Measurements from ENCODE around the gene ARAP2.
"Not testable (repeated sequence)": the region's sequence is repeated elsewhere in the genome, so short reads cannot be mapped to it uniquely, and the experiment has no call there.

Gene ARAP2

DNA sequence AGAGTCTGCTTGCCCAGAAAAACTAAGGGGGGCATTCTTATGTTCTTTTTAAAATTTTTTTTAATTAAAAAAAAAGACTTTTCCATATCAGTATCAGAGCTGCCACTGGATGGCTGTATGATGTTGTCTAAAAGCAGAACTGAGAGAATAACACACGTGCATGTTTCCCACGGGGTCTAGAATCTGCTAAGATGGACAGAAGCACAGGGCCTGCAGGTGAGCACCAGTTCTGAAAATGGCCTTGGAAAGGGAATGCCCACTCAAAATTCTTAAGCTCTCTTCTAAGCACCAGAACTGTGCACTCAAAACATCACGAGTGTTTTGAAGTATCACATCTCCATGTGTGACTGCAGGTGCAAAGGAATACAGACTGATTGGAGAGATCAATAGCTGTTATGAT, 61.1 kb downstream of the ARAP2 start:
- DNase-seq, result no peak

DNA sequence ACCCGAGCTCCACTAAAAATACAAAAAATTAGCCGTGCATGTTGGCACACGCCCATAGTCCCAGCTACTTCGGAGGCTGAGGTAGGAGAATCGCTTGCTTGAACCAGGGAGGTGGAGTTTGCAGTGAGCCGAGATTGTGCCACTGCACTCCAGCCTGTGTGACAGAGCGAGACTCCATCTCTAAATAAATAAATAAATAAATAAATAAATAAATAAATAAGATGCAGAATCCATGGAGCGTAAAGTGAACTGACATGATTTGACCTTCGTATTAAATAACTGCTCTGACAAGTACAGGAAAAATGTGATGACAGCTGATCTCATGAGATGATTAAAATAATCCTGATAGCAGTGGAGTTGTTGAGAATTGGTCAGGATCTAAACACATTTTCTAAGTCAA, 62.0 kb downstream of the ARAP2 start:
- DNase-seq, result not testable (repeated sequence)

DNA sequence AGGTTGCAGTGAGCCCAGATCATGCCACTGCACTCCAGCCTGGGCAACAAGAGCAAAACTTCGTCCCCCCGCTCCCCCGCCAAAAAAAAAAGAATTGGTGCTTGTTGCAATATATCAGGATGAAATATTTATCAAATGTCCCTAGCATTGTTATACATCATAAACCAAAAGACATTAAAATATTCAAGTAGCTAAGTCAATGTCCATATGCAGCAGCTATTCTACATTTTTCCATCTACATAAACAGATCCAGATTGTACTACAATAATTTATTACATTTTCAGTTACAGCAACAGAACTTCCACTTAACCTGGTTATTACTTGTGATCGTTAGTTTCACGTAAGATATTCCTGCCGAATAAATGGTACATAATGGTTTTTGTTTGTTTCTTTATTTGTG, 64.1 kb downstream of the ARAP2 start:
- no peak for DNase-seq

DNA sequence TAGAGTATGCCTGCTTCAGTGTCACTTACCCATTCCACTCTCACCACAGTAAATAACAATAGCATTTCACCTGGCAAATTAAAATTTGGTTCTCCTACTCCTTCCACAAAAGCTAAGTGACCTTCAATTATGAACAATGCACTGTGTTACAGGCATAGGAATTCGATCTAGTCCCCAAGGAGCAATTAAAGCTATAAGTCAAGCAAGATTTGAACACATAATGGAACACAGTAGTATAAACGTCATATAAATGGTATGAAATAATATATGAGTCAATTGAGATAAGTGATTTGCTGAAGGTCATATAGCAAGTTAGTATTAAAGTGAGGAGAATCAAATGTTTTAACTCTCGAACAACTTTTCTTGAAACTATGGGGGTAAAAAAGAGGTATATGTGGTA, 65.8 kb downstream of the ARAP2 start:
- no peak for DNase-seq

DNA sequence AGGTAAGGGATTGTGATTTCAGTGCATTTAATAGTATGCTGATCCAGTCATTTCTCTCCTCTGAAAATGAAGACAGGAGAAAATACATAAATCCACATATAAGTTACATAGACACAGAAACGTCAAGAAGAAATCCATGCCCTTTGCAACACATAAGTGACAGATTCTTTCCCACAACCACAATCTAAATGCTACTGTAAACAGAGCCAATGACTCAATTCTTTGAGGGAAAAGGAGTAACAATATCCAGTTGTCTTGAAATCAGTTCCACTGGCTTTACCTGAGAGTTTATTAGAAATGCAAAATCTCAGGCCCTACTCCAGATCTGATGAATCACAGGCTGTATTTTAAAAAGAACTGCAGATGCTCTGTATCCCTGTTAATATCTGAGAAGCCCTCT, 66.4 kb downstream of the ARAP2 start:
- no peak for DNase-seq

DNA sequence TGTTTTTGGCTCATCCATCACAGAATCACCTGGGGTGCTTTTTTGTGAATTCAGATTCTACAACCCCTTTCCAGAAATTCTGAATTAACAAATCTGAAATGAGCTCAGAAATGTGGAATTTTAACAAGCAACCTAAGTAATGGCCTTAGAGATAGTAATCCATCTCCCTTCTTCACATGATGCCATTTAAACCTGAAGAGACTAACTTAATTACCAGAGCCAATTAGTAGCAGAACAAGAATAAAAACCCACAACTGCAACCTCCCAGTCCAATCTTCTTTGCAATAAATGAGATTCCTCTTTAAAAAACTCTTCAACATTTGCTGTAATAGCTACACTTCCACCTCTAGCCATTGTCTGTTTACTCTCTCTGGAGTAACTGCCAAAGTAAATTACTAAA, 69.7 kb downstream of the ARAP2 start:
- DNase-seq, result no peak

DNA sequence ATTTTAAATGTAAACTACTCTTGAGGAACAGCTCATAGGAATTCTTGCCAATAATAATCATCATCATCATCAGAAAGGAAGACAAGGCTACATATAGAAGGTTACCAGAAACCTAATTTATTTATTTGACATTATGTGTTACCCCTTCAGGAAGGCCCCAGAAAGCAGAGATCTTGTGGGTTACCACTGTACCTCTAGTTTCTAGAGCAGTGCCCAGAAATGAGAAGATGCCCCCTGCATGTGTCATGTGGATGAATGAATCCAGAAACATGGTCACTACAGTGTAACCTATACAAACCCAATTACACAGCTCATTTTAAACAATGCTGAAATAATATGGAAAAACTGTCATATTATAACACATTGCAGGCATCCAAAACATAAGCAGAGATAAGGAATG, 70.4 kb downstream of the ARAP2 start:
- no peak for DNase-seq

DNA sequence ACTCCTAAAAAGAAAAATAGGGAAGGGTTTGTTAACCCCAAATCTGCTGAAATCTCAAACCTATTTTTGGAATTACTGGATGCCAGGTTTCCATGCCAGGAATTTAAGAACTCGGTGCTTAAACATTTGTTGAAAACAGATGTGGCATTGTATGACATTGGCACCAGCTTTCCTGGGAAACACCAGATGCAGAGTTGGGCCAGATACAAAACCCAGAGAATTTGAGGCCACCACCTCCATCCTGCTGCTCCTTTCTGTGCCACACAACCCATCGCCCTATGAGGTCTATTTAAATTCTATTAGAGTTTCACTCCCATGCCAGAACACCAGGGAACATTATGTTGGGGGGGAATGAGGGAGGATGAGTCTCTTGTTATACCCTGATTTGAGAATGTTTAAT, 71.7 kb downstream of the ARAP2 start:
- no peak for DNase-seq

DNA sequence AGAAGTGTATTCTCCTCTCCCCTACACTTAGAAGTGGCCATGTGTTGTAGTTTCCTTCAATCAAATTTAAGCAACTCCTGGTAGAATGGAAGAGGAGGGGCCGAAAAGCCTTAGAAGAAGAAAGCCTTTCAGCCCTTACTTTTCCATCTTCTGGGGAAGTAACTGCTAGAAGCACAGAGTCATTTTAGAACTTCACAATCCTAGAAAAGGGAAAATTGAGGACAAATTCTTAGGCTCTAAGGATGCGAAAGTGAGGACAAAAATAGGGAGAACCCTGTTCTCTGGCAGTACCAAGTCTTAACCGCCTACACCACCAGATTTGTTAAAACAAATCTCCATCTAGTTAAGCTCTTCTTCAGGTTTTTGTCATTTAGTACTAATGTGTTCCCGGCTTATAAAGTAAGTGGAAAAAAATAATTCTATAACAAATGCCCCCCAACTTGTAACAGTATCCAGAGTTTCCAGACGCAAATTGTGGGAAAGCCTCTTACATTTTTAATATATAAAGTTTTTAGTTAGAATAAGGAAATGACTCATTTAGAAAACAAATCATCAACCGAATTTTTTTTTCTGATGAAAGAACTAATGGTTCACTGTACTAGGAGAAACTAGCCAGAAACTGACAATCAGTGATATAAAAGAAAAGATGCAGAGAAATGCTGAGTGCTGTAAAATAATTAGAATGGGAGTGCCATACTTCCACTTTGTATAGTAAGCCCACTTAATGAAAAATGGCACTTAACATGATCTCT, 76.0 kb downstream of the ARAP2 start:
- no peak for DNase-seq

DNA sequence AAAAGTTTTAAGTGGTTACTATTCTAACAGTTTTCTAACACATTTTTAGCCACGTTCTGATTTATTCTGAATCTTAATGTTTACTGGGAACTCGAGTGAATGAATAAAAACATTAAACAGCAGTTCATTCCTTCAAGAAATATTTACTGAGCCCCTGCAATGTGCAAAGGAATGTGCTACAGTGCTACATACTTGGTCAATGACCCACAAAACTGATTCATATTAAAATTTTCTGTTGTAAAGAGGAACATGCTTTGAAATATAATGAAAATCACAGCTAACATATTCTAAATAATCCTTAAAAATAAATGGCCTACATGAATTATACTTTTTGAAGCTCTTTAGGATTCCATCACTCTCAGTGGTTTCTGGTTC, 78.7 kb downstream of the ARAP2 start:
- DNase-seq, result no peak

DNA sequence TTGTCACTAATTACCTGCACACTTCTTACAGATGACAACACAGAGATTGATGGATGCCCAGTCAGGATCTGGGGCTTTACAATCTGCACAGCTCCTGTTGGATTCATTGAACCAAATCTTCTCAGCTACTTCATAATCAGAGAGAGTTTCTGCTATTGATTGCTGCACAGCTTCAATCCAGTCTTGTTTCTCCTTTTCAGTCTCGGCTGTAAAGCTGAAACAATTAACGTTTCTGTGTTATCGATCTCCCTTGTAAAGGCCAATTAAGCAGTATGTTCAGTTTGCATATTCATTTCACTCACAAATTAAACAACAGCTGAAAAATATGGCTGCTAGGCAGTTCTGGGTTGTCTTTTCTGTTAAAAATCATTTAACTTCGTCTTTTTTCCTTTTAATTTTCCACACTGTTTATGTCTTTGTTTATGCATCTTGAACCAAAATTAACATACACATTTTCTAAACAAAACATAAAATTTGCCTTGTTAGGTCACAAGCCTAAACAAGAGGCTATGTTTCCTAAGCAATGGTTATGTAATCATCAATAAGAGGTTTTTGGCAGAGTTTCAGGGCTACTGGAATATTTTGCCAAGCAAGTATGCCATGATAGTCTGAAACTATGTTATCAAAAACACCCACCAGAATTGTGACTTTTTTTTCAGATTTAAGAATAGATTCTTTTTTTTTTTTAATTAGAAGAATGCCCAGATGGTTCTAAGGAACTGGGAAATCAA, 79.2 kb downstream of the ARAP2 start:
- no peak for DNase-seq

DNA sequence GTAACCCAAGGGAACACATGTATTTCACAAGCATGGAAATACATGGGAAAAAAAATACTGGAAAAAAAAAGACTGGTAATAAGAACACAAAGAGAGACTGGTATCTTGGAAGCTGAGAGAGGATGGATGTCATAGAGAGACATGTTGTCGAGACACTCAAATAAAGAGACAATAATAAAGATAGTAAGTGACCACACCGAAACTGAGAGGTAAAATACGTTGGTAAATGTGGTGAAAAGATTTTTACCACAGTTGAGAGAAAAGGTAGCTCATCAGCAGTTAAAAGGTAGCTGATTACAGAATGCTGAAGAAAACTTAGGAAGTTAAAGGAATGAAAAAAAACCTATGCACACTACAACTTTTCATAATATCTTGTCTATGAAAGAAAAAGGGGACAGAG, 81.1 kb downstream of the ARAP2 start:
- no peak for DNase-seq

DNA sequence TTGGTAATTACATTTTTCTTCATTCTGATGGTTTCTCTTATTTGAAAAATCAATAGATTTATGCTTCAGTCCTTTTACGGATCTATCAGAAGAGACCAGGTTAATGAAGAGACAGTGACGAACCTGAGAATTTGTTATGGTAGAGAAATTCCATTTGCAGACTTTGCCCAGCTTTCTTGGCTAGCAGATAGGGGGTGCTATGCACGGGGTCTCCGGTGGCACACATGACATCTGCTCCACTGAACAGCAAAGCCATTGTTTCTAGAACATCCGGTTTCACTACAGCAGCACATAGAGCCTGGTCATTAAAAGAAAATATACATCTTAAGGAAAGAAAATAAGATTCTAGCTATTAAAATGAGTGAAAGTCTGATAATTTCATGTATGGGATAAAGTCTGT, 85.1 kb downstream of the ARAP2 start:
- no peak for DNase-seq

DNA sequence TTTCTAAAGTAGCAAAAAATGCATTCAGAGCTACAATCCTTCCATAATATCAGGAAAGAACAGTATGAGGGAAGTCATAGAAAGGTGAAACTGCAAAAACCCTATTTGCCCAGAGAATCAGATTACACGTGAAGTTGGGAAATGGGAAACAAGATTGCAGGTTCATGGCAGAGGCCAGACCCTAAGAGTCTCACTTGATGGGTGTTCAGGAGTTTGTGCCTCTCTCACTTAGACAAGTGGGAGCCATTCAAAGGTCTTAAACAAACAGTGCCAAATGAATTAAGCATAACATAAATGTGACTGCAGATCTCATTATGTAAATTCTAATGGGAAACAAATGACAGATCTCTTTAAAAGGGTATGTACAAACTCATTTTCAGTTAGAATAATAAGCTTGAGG, 91.6 kb downstream of the ARAP2 start:
- DNase-seq, result no peak

DNA sequence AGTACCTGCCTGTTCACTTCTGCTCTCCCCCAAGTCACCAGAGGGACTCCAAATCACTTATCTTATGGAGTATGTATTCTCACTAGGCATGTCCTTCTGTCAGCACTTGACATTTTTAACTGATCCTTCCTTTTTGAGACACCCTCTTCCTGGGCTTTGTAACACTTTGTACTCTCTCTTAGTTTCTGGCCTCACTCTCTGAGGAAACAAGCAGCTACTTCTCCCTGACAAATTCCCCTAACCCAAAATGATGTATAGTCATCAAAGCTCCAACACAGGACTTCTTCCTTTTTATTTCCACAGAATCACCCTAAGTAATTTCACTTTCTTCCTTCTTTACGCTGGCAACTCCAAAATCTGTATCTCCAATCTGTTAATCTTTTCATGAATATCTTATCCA, 101.8 kb downstream of the ARAP2 start:
- no peak for DNase-seq

DNA sequence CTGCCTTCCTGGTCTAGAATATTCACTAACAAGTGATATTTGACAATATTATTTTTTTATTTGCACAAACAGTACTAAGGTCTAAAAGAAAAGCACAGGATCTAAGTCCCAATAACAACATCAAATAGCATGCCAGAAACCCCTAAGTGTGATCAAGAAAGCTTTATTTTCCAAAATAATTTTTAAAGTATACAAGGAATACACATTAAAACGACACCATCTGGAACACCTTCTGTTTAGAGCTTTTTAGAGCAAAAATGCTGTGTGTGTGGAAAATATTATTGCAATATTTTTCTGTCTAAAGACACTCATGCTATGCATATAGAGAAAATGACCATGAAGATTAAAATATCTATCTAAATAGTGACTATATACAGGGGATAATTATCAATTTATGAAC, 103.1 kb downstream of the ARAP2 start:
- no peak for DNase-seq

DNA sequence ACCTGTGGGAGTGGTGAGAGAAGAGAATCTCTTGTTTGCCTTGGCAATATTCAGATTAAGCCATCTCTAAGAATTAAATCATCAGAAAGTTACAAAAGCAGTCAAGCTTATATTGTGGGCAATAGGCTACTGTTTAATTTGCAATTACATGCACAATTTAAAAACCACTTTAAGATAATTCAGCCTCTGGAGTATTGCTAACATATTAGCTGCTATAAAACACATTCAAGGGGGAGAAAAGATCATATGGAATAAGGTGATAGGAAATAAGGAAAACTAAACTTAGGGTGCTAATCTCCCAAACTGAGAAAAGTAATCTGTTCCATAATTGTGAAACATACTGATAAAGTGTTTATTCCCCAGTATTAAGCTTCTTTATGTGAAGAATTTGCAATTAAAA, 103.9 kb downstream of the ARAP2 start:
- DNase-seq, result no peak

DNA sequence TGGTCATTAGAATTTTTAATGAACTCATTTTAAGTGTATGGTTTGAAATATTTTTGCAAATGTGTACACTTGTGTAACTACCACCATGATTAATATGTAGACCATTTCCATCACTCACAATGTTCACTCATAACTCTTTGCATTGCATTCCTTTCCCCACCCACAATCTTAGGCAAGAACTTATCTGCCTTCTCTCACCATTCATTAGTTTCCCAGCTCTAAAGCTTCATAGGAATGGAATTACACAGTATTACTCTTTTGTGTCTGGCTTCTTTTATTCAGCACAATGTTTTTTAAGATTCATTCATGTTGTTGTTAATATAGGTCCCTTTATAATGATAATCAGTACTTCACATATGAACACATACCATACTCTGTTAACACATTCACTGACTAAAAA, 106.1 kb downstream of the ARAP2 start:
- no peak for DNase-seq

DNA sequence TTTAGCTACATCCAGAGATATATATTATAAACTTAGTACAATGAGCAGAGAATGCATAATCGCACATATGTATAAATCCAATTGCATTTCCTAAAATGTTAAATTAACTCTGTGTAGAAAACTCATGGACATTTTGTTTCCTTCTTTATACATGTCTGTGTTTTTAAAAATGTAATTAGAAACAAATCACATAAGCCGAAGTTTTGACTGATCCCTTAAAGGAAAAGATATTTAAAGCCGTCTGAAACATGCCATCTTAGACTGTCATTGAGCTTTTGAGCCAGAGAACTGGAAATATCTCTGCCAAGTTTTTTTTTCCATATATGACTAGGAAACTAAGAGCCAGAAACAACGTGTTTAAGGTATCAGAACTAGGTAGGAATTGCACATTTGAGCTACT, 107.0 kb downstream of the ARAP2 start:
- no peak for DNase-seq

DNA sequence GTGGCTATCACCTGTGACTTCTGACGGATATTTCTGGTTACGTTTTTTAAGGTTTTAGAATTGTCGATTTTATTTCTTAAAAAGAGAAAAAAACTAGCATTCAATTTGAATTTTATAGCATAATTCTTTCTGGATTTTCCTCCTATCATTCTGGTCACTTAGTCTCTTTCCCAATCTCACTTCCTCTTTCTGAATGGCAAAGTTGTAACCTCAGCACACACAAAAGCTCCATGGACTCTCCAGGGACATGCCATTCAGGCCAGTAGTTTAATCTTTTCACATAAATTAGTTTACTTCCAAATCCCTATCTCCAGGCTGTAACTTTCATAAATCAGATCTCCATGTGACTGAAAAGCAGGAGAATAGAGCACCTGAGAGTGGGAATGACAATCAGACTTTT, 110.7 kb downstream of the ARAP2 start:
- no peak for DNase-seq

DNA sequence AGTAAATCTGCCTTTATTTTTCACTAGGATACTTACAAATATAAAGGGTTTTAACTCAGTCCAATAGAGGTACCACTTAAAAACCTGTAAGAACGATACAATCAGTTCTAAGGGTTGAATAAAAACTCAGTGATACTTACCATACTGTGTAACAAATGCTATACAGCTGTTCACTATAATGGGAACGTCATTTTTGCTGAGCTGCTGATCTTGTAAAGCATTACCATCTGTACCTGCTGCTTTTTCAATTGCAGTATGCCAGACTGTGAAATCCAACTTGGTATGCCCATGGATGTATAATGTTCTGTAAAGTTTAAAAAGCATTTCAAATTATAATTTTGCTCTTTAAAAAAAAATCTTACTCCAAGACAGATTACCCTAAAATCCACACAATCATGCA, 111.2 kb downstream of the ARAP2 start:
- no peak for DNase-seq

DNA sequence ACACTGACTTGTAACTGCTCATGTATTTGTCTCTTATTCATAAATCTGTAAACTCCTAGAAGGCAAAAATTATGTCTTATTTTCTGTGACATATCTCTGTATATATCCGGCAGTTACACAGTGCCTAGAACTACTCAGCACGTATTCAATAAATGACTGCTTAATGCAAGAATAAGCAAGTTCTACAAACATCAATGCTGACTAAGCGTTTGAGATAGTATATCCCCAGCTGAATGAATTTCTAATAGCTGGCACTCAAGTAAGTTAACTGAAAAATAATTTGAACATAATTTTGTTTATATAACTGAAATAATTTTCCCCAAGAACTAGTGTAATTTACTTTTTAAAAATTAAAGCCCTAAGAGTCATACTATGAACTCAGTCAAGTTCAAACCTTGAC, 113.7 kb downstream of the ARAP2 start:
- DNase-seq, result no peak

DNA sequence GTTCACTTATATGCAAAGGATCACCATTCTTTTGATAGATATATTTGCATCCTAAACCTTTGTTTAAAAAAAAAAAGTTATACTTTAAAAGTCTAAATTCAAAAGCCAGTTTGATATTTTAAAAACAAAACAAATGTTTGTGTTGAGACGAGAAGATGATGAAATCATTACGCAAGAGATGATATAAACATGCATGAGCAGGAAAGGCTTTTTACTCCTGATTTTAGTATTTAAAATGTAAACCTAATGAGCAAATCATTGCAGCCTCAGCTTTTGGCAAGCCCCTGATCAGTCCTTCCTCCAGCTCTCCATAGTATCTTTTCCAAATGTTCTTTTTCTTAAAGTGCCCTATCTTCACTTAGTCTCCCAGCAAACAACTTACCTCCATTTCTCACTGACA, 115.6 kb downstream of the ARAP2 start:
- no peak for DNase-seq

DNA sequence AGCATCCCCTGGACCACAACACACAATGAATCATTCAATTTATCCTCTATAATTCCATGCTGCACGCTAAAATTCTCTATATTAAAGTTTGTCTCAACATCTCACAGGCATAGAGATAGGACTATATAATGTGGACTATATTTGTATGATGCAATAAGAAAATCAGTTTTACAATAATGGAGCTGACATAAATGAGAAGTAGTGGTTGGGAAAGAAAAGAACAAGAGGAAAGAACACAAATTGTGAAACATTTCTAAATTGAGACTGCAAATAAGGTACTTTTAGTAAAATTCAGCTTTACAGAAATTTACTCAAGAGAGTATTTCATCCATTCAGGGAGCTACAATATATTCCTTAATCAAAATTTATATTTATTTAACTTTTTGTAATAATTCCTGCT, 120.4 kb downstream of the ARAP2 start:
- no peak for DNase-seq

DNA sequence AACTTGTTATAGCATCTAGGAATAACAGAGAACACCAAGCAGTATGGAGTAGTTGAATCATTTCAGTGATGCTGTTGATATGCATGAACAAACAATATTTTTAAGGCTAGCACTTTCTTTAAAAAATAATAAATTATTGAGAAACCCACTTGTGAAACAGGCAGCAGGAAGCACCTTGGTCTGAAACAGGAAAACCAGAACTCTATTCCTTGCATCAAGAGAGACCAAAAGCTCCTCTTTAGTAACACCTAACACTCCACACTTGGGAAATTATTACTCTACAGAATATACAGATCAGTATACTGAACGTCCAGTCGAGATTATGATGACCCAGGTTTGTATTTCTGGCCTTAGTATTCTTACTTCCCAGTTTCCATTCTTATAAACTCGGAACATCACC, 129.0 kb downstream of the ARAP2 start:
- DNase-seq, result no peak

Data from NCI-H510A (cell line).